NCI-H1694 treated with DMSO at 0.1 percent for 48 hours (cell line): ENCODE results near the gene ODAD3.

Experiments
- DNase-seq: peaks from one replicate; lab custom pipeline; 2025; lab: John Stamatoyannopoulos, UW

ODAD3 gene

GRCh38 chr19:11375143-11375948 is 59.6 kb downstream of the ODAD3 start:
- DNase-seq = peak; percentile 19

DNA sequence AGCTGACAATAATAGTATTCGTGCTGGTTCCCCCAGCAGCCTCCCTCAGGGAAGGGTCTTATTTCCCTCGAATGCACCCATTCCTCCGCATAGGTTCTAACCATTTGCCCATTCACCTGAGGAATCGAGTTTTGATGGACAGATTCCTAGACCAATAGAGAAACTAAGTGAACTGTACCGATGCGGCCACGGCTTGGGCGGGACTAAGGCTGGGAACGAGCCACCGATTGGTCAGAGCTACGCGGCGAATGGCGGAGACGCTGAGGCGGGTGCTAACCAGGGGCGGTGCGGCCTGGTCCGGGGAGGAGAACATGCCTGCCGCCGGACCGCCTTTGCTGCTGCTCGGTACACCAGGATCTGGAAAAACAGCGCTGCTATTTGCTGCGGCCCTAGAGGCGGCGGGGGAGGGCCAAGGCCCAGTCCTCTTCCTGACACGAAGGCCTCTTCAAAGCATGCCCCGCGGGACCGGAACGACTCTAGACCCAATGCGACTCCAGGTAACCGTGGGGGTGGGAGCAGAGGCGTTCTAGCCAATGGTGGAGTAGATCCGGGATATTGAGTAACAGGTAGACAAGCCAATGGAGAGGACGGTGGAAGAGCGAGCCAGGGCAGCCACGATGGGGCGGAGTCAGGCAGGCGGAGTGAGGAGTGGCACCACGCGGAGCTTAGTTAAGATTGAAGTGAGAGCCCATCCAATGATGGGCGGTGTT is 60.3 kb downstream of the ODAD3 start, which contains the start of gene SWSAP1:
TSS of gene SWSAP1 (plus strand) at position 234 of the 710 bp plus-strand sequence. CDS start at position 249, 15 bp downstream.
- DNase-seq = peak; percentile 99

DNA sequence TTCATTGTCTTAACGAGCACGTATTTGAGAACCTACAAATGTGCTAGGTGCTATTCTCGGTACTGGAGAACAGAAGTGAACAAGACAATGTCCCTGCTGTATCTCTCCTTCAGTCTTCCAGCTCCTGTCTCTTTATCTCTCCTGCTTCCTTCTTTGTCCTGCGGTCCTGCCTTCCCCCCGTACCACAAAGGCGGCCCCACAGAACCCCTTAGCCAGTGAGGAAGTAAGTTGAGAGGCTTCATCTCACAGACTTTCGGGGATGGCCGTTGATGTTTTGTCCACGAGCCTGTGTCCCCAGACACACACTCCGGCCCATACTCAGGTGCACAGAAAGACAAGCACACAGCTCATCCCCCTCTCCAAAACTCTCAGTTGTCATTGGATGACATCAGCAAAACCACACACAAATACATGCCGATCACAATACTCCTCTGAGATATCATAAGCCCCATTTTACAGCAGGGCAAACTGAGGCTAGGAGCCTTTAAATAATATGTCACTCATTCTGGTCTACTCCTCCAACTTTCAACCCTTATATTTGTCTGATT is 61.0 kb downstream of the ODAD3 start:
- DNase-seq = no peak

DNA sequence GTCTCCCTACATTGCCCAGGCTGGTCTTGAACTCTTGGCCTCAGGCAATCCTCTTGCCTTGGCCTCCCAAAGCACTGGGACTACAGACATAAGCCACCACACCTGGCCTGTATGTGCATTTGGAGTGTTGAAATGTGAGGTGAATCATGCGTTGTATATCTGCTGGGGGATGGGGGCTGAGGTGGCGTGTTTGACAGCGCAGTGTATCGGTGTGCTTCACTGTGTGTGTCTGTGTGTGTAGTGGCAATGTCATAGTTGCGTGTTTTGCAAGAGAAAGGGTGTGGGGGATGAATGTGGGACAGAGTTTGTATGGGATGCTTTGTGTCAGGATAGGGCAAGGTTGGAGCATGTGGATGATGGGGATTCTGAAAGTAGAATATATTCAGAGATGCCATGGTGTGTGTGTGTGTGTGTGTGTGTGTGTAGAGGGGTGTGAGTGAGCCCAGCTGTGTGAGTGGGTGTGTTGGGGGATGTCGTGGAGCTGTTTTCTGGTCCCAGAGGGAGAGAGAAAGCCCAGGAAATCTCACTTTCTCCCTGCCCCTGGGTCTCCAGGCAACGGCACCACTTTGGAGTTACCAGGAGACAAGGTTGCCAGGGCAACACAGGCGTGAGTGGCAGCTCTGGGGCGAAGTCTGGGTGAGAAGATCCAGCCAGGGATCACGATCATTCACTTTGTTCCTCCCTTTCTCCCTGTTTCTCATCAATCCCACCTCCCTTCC is 61.6 kb downstream of the ODAD3 start:
- peak; percentile 50 for DNase-seq

- no peak for DNase-seq
These were observed 64.2 kb downstream of the ODAD3 start for GRCh38 chr19:11370744-11371143.
